Thoracic aorta (tissue), 2 donors: Measurements from ENCODE around the gene PCDH9. TPM values are rescaled to one million over a fixed set of nuclear protein-coding genes. Genes with fewer than 3 reads are reported as not detected.

ENCODE experiments used
- ATAC-seq: fragments of 150-250 bp; one replicate; pipeline ENCODE4 v1.8.0; 2017; ENCODE audit warnings: low read depth; ENCODE audit not compliant: insufficient number of reproducible peaks, low FRiP score
- DNase-seq: peaks from one replicate; pipeline ENCODE4 v3.0.0-alpha.2; 2020; ENCODE audit warnings: low spot score
- H3K27ac ChIP-seq, 2 donors: fragments of 200-600 bp; sonication (generic); 1 replicate in 1 of 2; 2 replicates in 1 of 2; pipeline ENCODE4 v1.5.1; 2016; ENCODE audit warnings: mild to moderate bottlenecking in 2 of 2, moderate library complexity in 2 of 2
- H3K27me3 ChIP-seq: fragments of 200-600 bp; sonication (generic); replicated peaks from 2 replicates; pipeline ENCODE4 v1.6.0; 2016; ENCODE audit warnings: mild to moderate bottlenecking; ENCODE audit not compliant: insufficient read depth
- H3K36me3 ChIP-seq: fragments of 200-600 bp; sonication (generic); one replicate; pipeline ENCODE4 v1.5.1; 2016
- H3K4me1 ChIP-seq, 2 donors: fragments of 200-600 bp; sonication (generic); 1 replicate in 1 of 2; 2 replicates in 1 of 2; pipeline versions ENCODE4 v1.5.1 to v1.6.0; 2016; ENCODE audit warnings: low read depth in 2 of 2, mild to moderate bottlenecking in 1 of 2; ENCODE audit not compliant: control insufficient read depth in 1 of 2
- H3K4me3 ChIP-seq: fragments of 200-600 bp; sonication (generic); 2 replicates; pipeline ENCODE4 v1.5.1; 2016; ENCODE audit warnings: mild to moderate bottlenecking
- H3K9me3 ChIP-seq: fragments of 200-600 bp; sonication (generic); 2 replicates; pipeline ENCODE4 v1.5.1; 2016
- CTCF ChIP-seq: fragments of 200-600 bp; sonication (generic); IDR thresholded peaks from one replicate; pipeline ENCODE4 v1.5.1; 2019; ENCODE audit warnings: antibody characterized with exemption
- total RNA-seq, 2 donors: library from RNA; depleted of rRNA; stranded (reverse); fragments of >200 nt; gene quantifications; one replicate each; pipeline versions ENCODE4 v1.1.0 to v1.2.3, GENCODE V29; 2016

The PCDH9 gene
- total RNA-seq, 2 donors from 2014 or later, result 12.3 to 15.3 TPM

DNA sequence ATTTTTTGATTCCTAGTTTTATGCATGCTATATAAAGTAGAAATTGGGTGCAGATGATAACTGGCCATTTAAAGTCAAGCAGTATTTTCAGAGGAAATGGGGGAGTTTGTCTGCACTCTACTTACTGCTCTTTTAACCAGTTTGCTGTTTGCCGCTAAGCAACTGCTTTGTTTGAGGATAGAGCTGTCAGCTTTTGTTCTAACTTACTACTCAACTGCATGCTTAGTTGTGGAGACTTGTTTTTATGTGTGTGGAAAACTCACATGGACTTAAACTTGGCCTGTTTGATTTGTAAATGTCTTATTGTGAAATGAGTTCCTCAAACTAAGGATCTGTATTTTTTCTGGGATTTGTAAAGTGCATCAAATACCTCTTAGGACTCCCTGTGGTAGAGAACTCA, 591.1 kb downstream of the PCDH9 start:
- no peaks in the 10 kb centered on the region for H3K27me3 ChIP-seq
- no peaks in the 10 kb centered on the region for H3K9me3 ChIP-seq
- no peak overlapping the region for H3K4me3 ChIP-seq
- H3K36me3 ChIP-seq, result no peaks in the 10 kb centered on the region
- no peak overlapping the region for H3K27ac ChIP-seq
- ATAC-seq (no peak), DNase-seq (no peak)
- no peak for TF ChIP-seq CTCF
- H3K4me1 ChIP-seq, result no peaks in the 10 kb centered on the region

- H3K4me3 ChIP-seq, result no peak overlapping the region
- no peaks in the 10 kb centered on the region for H3K36me3 ChIP-seq
- no peaks in the 10 kb centered on the region for H3K4me1 ChIP-seq
- H3K27me3 ChIP-seq, result no peaks in the 10 kb centered on the region
- DNase-seq (no peak), ATAC-seq (no peak)
- H3K27ac ChIP-seq, result no peak overlapping the region
- no peaks in the 10 kb centered on the region for H3K9me3 ChIP-seq
- no peak for TF ChIP-seq CTCF
Observed at GRCh38 chr13:66635526-66635925, 594.6 kb downstream of the PCDH9 start.

- H3K27ac ChIP-seq, result no peak overlapping the region
- ATAC-seq (no peak), DNase-seq (no peak)
- H3K4me3 ChIP-seq, result no peak overlapping the region
- H3K9me3 ChIP-seq, result no peaks in the 10 kb centered on the region
- H3K27me3 ChIP-seq, result no peaks in the 10 kb centered on the region
- no peak for TF ChIP-seq CTCF
- no peaks in the 10 kb centered on the region for H3K4me1 ChIP-seq
- no peaks in the 10 kb centered on the region for H3K36me3 ChIP-seq
Observed at GRCh38 chr13:66634384-66634783, 595.8 kb downstream of the PCDH9 start.

DNA sequence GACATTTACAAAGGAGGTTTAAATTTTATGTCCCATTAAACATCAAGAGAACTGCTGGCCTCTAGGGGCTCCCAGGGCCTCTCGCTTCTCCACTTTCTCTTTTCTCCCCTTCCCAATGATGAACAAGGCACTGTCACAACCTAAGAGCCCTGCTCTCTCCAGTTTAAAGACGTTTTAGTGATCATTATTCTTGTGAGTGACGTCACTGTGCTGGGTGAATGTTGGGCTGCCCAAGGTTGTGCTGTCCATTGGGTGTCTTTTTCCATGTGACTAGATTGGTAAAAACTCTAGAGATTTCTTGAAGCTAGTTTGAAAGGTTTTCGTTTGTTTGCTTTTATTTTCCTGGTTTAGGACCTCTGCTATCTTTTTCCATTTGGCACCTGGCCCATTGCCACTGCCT, 602.6 kb downstream of the PCDH9 start:
- H3K27me3 ChIP-seq, result no peaks in the 10 kb centered on the region
- no peaks in the 10 kb centered on the region for H3K4me1 ChIP-seq
- ATAC-seq (no peak), DNase-seq (no peak)
- no peak overlapping the region for H3K4me3 ChIP-seq
- no peak for TF ChIP-seq CTCF
- no peaks in the 10 kb centered on the region for H3K36me3 ChIP-seq
- no peaks in the 10 kb centered on the region for H3K9me3 ChIP-seq
- H3K27ac ChIP-seq, result no peak overlapping the region

GRCh38 chr13:66624302-66624701, 605.8 kb downstream of the PCDH9 start:
- ATAC-seq (no peak), DNase-seq (no peak)
- no peaks in the 10 kb centered on the region for H3K9me3 ChIP-seq
- H3K36me3 ChIP-seq, result no peaks in the 10 kb centered on the region
- no peak overlapping the region for H3K4me3 ChIP-seq
- no peaks in the 10 kb centered on the region for H3K27me3 ChIP-seq
- H3K27ac ChIP-seq, result no peak overlapping the region
- no peaks in the 10 kb centered on the region for H3K4me1 ChIP-seq
- no peak for TF ChIP-seq CTCF
